ENCODE measurements around the gene MRTFA.

Gene MRTFA

GRCh38 chr22:40421941-40422340 lies 214.6 kb downstream of the MRTFA start:
- no peak for DNase-seq

GRCh38 chr22:40421082-40421350 lies 215.5 kb downstream of the MRTFA start:
- no peak for DNase-seq

DNA sequence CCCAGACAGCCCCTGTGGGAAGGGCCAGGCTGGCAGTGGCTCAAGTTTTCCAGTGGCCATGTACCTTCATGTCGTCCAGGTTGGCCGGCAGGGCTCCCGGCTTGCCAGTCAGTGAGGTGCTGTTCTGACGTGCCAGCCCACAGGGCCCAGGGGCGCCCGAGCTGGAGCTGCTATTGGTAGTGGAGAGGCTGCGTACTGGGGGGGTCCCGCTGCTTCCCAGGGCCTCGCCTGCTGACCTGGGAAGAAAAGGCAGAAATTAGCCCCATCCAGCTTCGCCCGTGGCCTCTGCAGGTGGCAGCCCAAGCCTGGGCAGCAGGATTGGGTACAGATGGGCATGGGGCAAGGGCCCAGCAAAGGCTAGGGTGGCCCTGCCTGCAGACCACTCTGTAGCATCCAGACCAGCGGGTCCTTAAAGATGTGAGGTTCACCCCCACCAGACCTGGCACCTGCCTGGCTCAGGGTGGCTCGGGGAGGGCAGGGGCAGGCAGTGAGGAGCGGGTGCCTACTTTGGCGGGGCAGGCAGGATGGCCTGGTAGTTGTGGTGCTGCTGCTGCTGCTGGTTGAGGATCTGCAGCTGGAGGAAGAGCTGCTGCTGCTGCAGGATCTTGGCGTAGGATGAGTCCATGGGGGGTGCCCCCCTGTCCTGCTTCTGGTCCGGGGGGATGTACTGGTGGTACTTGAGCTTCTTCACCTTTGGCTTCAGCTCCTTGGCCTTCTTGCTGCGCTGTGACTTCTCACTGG lies 216.0 kb downstream of the MRTFA start:
- no peak for DNase-seq

DNA sequence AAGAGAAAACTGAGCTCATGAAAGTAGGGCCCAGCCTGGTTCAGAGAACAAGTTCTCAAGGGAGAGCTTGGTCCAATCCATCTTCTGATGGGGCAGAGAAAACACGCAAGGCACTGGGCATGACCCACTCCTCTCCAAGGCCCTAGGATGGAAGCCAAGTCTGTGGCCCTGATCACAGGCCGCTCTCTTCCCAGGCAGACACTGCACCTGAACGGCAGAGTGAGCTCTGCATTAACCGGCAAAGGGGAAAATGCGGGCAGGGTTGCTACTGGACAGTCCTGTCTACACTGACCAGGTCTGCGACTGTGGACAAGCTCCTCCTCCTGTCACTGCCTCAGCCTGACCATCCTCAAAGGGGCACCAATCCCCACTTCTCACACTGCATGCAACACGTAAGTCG lies 216.8 kb downstream of the MRTFA start:
- no peak for DNase-seq

- peak; percentile 47 for DNase-seq
Observed at GRCh38 chr22:40418366-40419201, 217.9 kb downstream of the MRTFA start.

GRCh38 chr22:40417881-40418280 lies 218.6 kb downstream of the MRTFA start:
- DNase-seq: no peak

DNA sequence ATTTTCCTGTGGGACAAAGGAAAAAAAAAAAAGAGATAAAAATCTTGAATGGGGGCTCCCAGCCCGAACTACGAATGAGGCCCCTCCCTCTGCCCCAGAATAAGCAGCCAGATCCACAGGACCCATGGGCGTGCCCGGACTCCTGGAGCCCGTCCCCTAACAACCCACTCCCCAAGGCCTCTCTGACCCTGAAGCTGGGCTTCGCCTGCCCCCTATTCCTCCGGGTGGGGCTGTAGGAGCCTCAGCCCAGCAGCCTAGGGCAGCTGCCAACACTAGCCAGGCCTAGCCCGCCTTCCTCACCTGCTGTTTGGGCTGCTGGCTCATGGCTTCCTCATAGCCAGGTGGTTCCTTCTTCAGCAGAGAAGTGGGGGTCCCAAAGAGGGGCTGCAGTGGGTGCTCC lies 219.5 kb downstream of the MRTFA start:
- no peak for DNase-seq

GRCh38 chr22:40416636-40417035 lies 219.9 kb downstream of the MRTFA start:
- no peak for DNase-seq

GRCh38 chr22:40416267-40416570 lies 220.3 kb downstream of the MRTFA start:
- peak; percentile 13 for DNase-seq

GRCh38 chr22:40415531-40416266 lies 220.8 kb downstream of the MRTFA start:
- DNase-seq: no peak

DNA sequence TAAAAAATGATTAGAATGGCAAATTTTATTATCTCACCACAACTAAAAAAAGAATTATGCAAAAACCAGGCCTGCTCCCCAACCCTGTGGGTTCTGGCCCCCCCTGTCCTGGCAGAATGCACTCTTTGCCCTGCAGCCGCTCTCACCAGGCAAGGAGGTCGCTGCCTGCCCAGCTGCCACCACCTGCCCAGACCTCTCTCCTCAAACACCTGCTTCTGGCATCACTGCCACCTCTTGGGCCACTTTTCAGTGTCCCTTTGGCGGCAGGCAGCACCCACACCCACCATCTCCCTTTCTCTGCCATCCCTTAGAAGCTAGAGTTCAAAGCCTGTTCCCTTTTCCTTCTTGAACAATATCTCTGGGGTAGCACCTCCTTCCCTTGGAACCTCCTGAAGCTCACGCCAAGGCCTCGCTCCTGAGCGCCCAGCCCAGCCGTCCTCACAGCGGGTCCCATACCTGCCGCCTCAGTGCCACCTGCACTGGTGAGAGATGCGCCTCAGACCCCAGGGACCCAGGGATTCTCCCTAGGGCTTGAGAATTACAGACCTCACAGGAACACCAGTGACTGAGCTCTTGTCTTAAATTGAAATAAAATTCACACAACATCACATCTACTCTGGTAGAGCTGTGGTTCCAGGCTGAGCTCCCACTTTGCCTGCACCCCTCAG lies 221.5 kb downstream of the MRTFA start:
- DNase-seq: peak; percentile 13

- no peak for DNase-seq
Observed at GRCh38 chr22:40414311-40414710, 222.2 kb downstream of the MRTFA start.

- no peak for DNase-seq
Observed at GRCh38 chr22:40413873-40414272, 222.6 kb downstream of the MRTFA start.

GRCh38 chr22:40412441-40412840 lies 224.1 kb downstream of the MRTFA start:
- DNase-seq: no peak

DNA sequence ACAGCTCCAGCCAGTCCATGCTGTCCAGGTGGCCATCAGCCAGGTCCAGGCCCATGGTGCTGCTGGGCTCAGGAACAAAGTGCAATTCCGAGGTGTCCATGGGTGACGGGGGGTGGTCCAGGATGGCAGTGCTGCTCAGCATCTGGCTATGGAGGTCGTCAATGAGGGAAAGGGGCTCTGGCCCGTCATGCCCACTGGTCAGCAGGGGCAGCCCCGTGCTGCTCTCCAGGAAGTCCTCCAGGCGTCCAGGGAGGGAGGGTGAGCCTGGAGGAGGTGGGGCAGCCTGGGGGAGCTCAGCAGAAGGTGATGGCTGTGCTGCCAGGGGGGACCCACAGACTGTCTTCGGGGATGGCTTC lies 225.0 kb downstream of the MRTFA start:
- DNase-seq: no peak

DNA sequence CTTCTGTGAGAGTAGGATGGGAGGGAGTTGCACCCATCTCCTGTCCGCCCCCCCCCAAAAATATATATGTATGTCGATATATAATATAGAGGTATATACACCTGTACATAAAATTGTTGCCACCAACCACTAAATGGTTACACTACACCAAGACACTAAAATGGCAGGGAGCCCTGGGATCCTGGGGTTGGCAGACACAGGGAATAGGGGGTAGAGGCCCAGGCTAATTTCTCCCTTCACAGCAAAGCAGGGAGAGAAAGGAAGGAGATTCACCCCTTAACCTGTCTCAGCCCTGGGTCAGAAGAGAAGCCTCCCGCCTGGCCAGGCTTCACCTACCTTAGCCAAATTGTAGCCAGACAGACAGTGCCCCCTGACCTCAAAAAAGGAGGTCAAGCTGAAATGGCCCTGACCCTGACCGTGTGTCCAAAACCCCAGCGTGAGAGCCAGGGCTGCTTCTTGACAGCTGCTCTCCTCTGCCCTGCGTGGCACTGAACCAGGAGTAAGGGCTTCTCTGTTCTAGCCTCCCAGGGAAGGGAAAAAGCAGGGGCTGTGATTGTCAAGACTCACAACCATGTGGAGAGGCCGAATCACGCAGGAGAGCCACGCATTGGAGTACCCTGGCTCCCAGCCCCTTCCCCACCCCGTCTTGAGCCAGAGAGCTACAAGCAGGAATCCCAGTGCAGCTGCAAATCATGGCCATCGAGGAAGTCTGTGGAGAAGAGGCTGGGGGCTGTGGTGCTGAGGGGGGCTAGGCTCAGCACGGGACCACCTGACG lies 225.6 kb downstream of the MRTFA start:
- DNase-seq: no peak

DNA sequence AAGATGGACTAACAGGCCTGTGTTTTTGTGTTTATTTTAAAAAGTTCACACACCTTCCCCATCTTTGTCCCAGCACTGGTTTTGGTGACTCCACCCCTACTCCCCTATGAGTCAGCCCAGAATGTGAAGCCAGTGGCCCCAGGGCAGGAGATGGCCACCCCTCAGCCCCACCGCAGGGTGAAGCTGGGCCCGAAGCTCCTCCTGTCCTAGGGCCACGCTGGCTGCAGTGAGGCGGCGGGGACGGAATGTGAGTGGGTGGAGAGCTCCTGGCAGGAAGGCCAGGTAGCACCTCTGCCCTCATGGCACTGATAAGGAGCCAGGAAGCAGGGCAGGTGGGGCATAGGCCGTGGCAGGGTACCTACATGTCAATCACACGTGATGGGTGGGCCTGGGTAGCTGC lies 226.2 kb downstream of the MRTFA start:
- no peak for DNase-seq

- no peak for DNase-seq
Observed at GRCh38 chr22:40409613-40410113, 226.9 kb downstream of the MRTFA start.

DNA sequence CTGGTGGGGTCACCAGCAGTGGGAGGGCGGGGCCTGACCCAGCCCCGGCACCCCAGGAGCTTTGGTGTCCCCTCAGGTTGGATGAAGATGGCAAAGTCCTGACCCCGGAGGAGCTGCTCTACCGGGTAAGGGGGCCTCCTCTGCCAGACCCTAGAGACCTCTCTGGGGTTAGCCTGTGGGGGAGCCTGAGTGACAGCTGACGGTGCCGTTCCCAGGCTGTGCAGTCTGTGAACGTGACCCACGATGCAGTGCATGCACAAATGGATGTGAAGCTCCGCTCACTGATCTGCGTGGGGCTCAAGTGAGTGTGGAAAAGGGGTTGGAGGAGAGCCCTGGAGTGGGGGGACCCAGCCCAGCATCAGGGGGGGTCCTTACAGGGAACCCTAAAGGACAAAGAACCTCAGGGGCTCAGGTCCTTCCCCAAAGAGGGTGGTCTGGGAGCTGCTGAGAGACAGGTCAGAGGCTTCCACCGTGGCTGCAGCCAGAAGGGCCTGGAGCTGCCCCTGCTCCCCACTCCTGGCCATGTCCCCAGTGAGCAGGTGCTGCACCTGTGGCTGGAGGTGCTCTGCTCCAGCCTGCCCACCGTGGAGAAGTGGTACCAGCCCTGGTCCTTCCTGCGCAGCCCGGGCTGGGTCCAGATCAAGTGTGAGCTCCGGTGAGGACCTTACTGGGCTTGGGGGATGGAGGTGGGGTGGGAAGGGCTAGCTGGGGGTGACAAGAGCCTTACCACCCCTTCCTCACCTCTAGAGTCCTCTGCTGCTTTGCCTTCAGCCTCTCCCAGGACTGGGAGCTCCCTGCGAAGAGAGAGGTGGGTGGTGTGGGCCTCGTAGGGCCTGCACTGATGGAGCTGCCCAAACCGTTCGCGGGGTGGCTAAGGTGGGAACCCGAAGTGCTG lies 227.6 kb downstream of the MRTFA start:
- no peak for DNase-seq

DNA sequence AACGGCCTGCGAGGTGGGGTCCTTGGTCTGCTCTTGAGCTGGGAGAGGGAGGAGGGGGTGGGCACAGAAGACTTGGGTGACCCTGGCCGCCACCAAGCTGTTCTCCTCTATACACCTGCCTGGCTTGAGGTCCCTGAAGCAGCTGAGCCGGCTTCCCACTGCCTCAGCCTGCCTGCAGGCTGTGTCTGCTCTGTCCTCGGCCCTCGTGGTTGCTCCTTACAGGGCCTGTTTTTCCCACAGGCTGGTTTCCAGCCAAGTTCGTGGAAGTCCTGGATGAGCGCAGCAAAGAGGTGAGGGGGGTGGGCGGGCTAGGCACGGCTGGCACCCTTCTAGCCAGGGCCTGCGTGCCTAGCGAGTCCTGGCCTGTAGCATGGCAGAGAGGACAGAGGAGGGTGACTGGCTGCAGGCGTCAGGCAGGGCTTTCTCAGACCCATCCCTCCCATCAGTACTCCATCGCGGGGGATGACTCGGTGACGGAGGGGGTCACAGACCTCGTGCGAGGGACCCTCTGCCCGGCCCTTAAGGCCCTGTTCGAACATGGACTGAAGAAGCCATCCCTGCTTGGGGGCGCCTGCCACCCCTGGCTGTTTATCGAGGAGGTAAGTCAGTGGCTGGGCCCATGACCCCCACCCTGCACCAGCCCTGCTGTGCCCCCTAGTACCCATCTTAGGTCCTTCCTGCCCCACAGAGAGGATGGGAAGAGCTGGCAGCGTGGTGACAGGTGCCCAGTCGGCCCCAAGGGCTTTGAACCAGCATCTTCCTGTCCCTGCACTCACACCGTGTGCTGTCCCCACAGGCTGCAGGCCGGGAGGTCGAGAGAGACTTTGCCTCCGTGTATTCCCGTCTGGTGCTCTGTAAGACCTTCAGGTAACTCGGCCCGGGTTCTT lies 228.4 kb downstream of the MRTFA start:
- DNase-seq: no peak

All from activated T-cell treated with anti-CD3 and anti-CD28 coated beads, Interleukin-2, amount 50 U/mL, for 1 hour (primary cell).